ENCODE data around the gene ENTREP3. TPM values are rescaled to one million over a fixed set of nuclear protein-coding genes. Genes with fewer than 3 reads are reported as not detected.
"Not testable (repeated sequence)": the region's sequence is repeated elsewhere in the genome, so short reads cannot be mapped to it uniquely, and the experiment has no call there.

The ENTREP3 gene
- total RNA-seq, 1 donor from 2014 or later: 24.9 TPM

GRCh38 chr1:155220211-155220965 lies 34.9 kb downstream of the ENTREP3 start:
- peak; percentile 53 for ATAC-seq

DNA sequence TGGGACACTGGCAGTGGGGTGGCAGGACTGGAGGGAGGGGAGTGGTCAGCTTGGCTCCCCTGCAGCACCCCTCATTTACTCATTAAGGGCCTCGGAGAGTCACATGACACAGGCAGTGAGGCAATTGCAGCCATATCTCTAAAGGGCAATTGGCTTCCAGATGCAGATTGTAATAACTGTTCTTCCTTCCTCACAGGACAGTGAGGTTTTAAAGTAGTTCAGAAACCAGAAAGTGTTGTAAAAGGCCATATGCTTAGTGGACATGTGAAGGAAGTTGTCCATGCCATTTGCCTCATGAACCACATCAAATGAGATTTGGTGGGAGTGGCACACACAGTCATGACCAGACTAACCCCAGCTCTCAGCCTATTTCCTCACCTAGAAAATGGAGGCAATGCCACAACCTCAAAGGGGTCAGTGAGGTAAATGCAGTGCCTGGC lies 35.7 kb downstream of the ENTREP3 start:
- peak; percentile 14 for ATAC-seq

DNA sequence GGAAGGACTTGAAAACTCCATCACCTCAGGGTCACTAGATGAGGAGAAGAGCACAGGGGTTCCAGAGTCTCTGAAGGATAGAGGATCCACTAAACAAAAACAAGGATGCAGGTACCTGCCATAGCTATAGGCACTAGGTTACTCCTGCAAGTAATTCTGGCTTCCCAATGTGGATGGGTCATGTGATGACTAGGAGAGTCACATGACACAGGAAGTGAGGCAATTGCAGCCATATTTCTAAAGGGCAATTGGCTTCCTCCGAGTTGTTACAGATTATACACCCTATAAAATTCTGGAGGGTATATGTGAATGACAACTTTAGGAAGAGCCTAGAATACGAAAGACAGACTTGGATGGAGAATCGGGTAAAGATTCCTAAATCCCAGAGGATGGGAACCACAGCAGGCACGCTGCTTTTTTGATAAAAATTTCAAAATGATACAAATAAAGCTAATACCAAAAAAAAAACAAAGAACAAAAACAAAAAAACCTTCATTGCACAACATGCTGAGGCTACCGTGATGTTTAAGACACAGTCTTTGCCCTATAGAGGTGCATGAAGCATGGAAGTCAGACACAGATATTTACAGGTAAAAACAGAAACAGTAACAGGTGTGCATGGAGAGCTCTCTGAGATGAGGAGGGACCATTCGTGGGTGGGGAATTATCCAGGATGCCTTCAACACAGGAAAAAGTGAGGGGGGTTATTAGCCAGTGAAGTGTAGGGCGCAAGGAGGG lies 36.3 kb downstream of the ENTREP3 start:
- peak; percentile 24 for ATAC-seq

DNA sequence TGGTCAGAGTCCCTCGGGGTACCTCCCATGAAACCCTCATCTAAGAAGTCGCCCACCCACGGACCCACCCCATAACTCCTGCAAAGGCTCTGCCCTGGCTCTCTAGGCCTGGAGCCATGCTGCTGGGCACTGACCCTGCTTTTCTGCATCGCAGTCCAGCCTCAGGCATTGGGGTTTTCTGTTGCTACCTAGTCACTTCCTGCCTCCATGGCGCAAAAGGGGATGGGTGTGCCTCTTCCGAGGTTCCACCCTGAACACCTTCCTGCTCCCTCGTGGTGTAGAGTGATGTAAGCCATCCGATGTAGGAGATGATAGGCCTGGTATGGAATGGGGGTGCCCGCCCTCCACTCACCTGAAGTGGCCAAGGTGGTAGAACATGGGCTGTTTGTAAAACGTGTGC lies 40.6 kb downstream of the ENTREP3 start:
- ATAC-seq: peak; percentile 28

GRCh38 chr1:155212051-155212440 lies 43.2 kb downstream of the ENTREP3 start:
- ATAC-seq: not testable (repeated sequence)

- not testable (repeated sequence) for ATAC-seq
Observed at GRCh38 chr1:155211381-155212050, 43.8 kb downstream of the ENTREP3 start.

- ATAC-seq: no peak
Observed at GRCh38 chr1:155210314-155211104, 44.8 kb downstream of the ENTREP3 start.

DNA sequence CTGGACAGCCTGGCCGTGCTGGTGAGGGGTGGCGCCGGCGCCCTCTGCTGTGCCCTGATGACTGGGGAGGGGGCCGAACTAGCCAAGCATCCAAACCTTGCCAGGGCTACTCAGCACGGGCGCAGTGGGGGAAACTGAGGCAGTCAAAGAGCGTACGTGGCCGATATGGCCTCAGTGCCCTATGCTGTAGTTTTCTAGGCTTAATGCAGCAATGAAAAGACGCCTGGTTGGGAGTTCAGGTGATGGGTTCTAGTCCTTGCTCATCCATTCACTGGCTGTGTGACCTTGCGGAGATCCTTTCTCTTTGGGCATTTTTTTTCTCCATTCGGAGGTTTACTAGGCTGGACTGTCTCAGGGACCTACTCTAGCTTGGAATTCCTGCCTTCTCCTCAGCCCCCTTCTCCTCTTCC lies 46.0 kb downstream of the ENTREP3 start:
- no peak for ATAC-seq

GRCh38 chr1:155208541-155209311 lies 46.6 kb downstream of the ENTREP3 start, which contains the start of gene MTX1:
TSS of gene MTX1 (plus strand) at chr1:155208695. CDS start at chr1:155208805, 110 bp downstream.
- ATAC-seq: peak; percentile 73

GRCh38 chr1:155207806-155208540 lies 47.3 kb downstream of the ENTREP3 start, which contains the start of gene THBS3:
TSS of gene THBS3 (minus strand) at chr1:155207897. CDS start at chr1:155207876, 21 bp downstream.
- no peak for ATAC-seq

GRCh38 chr1:155206891-155207805 lies 48.1 kb downstream of the ENTREP3 start:
- ATAC-seq: peak; percentile 65

DNA sequence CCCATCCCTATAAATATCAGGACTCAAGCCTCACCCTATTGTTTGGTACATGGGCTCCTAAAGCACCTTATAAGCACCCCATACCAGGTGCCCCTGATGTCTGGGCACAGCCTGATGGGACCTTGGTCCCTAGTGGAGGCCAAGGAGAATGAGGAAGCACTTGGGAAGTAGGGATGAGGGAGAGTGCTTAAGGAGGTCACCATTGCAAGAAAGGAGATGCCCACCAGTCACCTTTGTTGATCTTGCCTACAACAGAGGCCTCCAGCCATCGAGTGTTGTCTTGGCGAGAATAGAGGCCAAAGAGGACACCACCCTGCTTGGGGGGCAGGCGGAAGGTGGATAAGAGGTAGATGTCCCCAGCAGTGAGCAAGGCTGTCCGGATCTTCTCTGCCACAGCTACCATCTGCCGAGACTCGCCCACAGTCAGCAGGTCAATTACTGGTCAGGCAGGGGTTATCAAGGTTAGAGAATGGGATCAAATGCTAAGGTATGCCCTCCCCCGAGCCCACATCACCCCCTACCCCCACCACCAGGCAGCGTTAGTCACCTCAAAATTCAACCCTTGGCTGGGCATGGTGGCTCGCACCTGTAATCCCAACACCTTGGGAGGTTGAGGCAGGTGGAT lies 49.2 kb downstream of the ENTREP3 start:
- ATAC-seq: no peak

GRCh38 chr1:155205035-155205434 lies 50.2 kb downstream of the ENTREP3 start:
- ATAC-seq: no peak

GRCh38 chr1:155202731-155203515 lies 52.4 kb downstream of the ENTREP3 start:
- ATAC-seq: no peak

GRCh38 chr1:155202198-155202597 lies 53.1 kb downstream of the ENTREP3 start:
- ATAC-seq: no peak

DNA sequence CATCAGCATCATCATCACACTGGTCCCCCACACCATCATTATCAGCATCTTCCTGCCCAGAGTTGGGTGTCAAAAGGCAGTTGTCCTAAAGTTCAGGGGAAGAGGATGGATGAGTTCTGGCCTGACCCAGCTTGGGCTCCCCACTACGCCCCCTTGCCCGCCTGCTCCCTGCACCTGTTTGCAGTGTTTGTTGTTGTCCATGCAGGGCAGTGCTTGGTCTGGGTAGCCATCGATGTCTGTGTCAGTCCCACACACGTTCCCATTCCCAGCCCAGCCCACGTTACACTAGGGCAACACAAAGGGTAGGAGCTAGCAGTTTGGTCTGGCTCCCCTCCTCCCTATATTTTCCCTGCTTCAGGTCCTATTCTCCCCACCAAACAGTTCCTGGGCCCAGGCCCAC lies 54.4 kb downstream of the ENTREP3 start:
- no peak for ATAC-seq

DNA sequence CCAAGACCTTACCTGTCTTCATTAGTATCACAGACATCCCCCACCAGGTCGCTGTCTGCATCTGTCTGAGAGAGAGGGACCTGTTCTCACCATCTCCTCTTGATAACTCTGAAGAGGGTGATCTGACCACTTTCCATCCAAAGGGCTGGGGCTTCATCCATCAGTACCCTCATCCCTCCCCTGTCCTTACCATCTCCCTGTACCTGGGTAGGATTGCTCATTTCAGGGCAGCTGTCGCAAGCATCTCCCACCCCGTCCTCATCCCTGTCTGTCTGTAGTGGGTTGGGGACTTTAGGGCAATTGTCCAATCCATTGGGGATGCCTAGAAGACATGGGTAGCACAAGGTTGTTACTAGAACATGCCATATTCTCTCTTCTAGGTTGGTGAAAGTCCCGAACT lies 55.5 kb downstream of the ENTREP3 start:
- ATAC-seq: no peak

- no peak for ATAC-seq
Observed at GRCh38 chr1:155198547-155198906, 56.8 kb downstream of the ENTREP3 start.
